Transverse colon (tissue), 4 donors: ENCODE results near the gene COMMD1. TPM values are rescaled to one million over a fixed set of nuclear protein-coding genes. Genes with fewer than 3 reads are reported as not detected.

ENCODE experiments used
- DNase-seq: peaks from one replicate; pipeline ENCODE4 v3.0.0-alpha.2; 2019
- H3K27ac ChIP-seq, 4 donors: fragments of 200-600 bp; sonication (generic); 2 replicates each; pipeline ENCODE4 v1.5.1; 2016 to 2018; ENCODE audit warnings: inconsistent platforms in 4 of 4
- H3K27me3 ChIP-seq: fragments of 200-600 bp; sonication (generic); 2 replicates; pipeline ENCODE4 v1.5.1; 2017; ENCODE audit warnings: inconsistent platforms
- H3K36me3 ChIP-seq, 4 donors: fragments of 200-600 bp; sonication (generic); 2 replicates each; pipeline ENCODE4 v1.5.1; 2017 to 2019; ENCODE audit warnings: inconsistent platforms in 4 of 4
- H3K4me1 ChIP-seq, 4 donors: fragments of 200-600 bp; sonication (generic); 2 replicates each; pipeline ENCODE4 v1.5.1; 2017 to 2020; ENCODE audit warnings: inconsistent platforms in 4 of 4
- H3K4me3 ChIP-seq, 4 donors: fragments of 200-600 bp; sonication (generic); 1 replicate in 1 of 4; 2 replicates in 3 of 4; pipeline versions ENCODE4 v1.5.1 to v1.6.1; 2017 to 2019; ENCODE audit warnings: inconsistent platforms in 4 of 4
- H3K9me3 ChIP-seq, 2 donors: fragments of 200-600 bp; sonication (generic); 2 replicates each; pipeline ENCODE4 v1.5.1; 2017 to 2019; ENCODE audit warnings: inconsistent platforms in 2 of 2
- EP300 ChIP-seq: sonication (generic); formaldehyde crosslinking; IDR thresholded peaks from one replicate; pipeline ENCODE4 v1.6.1; 2017; ENCODE audit warnings: antibody characterized with exemption, low read depth
- POLR2A ChIP-seq: fragments of 450-650 bp; IDR thresholded peaks from one replicate; pipeline ENCODE4 v1.6.1; 2016; ENCODE audit warnings: antibody characterized with exemption, mild to moderate bottlenecking, moderate library complexity
- POLR2AphosphoS5 ChIP-seq, 3 donors: sonication (generic); formaldehyde crosslinking; IDR thresholded peaks; one replicate each; pipeline ENCODE4 v1.6.1; 2016; ENCODE audit warnings: antibody characterized with exemption in 3 of 3
- WGBS, 2 donors: methylation state at CpG; one replicate each; pipeline ENCODE4 v1.1.5; 2018; ENCODE audit warnings: low coverage in 1 of 2; 5-methylcytosine and 5-hydroxymethylcytosine counted together
- in situ Hi-C, 4 donors: fragments of 200-750 bp; cut with MboI; loops; one replicate each; pipeline versions ENCODE4 v1.15.0 to v1.15.1; 2017; ENCODE audit warnings: low sequenced_read_pairs in 3 of 4, low pct_ligation_motif_present in 1 of 4, low pct_unique_long_range_greater_than_20kb in 1 of 4
- intact Hi-C: fragments of 100-400 bp; cut with DNase I; formaldehyde crosslinking; loops from one replicate; pipeline ENCODE4 v1.15.1; 2023; ENCODE audit warnings: low total_unique reads
- total RNA-seq, 4 donors: library from RNA; depleted of rRNA; stranded (reverse); fragments of >200 nt; gene quantifications; one replicate each; pipeline ENCODE4 v1.1.0, GENCODE V29; 2016
- TF ChIP-seq, protein P1 (sequence below), 5 experiments: fragments of 200-600 bp in 3 of 5; fragments of 450-650 bp in 2 of 5; sonication (generic) in 3 of 5; IDR thresholded peaks; 1 replicate in 2 of 5; 2 replicates in 3 of 5; pipeline ENCODE4 v1.5.1; 2016 to 2017; ENCODE audit warnings: antibody characterized with exemption in 5 of 5, inconsistent platforms in 3 of 5, mild to moderate bottlenecking in 2 of 5, moderate library complexity in 1 of 5

COMMD1 gene
- total RNA-seq, 4 donors from 2014 or later = 28.9 to 61.0 (median 36.8) TPM

DNA sequence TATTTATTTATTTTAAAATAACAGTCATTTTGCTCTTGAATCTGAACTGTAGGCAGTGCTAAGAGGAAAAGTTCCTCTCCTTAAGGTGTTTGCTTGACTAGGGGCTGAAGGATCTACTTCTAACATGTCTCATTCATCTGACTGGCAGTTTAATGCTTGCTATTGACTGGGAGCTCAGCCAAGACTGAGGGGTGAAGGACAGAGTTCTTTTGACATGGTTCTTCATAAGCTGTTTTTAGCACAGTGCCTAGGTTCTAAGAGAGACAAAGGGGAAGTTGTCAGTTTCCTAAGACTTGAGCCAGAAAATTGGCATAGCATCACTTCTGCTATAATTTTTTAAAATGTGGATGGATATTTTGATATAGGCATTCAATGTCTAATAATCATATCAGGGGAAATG, 73.0 kb downstream of the COMMD1 start:
- H3K27ac ChIP-seq = no peak overlapping the region
- H3K36me3 ChIP-seq = no peaks in the 10 kb centered on the region
- peaks cover 0 to 10% (median 4%) of the 10 kb centered on the region in 4 donors for H3K4me1 ChIP-seq
- H3K4me3 ChIP-seq = no peak overlapping the region
- no peaks in the 10 kb centered on the region for H3K9me3 ChIP-seq
- intact Hi-C loops (no loop called here), in situ Hi-C loops (loop anchor here in 1 of 4 donors (25.0 kb wide), 1 partner anchor 434 kb away; no protein-coding TSS in a partner anchor)
- DNase-seq = peak; percentile 37
- H3K27me3 ChIP-seq = no peaks in the 10 kb centered on the region
- TF ChIP-seq POLR2A (no peak), EP300 (no peak), POLR2AphosphoS5 (IDR thresholded peaks at IDR 0.05) (no peak)
- TF ChIP-seq, protein P1, sequence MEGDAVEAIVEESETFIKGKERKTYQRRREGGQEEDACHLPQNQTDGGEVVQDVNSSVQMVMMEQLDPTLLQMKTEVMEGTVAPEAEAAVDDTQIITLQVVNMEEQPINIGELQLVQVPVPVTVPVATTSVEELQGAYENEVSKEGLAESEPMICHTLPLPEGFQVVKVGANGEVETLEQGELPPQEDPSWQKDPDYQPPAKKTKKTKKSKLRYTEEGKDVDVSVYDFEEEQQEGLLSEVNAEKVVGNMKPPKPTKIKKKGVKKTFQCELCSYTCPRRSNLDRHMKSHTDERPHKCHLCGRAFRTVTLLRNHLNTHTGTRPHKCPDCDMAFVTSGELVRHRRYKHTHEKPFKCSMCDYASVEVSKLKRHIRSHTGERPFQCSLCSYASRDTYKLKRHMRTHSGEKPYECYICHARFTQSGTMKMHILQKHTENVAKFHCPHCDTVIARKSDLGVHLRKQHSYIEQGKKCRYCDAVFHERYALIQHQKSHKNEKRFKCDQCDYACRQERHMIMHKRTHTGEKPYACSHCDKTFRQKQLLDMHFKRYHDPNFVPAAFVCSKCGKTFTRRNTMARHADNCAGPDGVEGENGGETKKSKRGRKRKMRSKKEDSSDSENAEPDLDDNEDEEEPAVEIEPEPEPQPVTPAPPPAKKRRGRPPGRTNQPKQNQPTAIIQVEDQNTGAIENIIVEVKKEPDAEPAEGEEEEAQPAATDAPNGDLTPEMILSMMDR (IDR thresholded peaks at IDR 0.05) = no peak

DNA sequence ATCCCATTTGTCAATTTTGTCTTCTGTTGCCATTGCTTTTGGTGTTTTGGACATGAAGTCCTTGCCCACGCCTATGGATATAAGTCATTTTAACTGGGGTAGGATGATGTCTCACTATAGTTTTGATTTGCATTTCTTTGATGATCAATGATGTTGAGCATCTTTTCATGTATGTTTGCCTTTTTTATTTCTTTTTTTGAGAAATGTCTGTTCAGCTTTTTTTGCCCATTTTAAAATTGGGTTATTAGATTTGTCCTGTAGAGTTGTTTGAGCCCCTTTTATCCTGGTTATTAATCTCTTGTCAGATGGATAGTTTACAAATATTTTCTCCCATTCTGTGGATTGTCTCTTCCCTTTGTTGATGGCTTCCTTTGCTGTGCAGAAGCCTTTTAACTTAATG, 75.3 kb downstream of the COMMD1 start:
- TF ChIP-seq, protein P1 (IDR thresholded peaks at IDR 0.05) = no peak
- TF ChIP-seq POLR2AphosphoS5 (IDR thresholded peaks at IDR 0.05) (no peak), EP300 (no peak), POLR2A (no peak)
- DNase-seq = no peak

DNA sequence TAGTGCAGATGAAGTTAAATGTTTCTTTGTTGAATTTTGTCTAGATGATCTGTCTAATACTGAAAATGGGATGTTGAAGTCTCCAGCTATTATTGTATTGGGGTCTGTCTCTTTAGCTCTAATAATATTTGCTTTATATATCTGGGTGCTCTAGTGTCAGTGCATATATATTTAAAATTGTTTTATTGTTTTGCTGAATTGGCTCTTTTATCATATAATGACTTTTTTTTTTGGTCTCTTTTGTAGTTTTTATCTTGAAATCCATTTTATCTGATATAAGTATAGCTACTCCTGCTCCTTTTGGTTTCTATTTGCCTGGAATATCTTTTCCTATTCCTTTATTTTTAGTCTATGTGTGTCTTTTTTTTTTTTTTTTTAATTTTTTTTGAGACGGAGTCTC, 79.2 kb downstream of the COMMD1 start:
- in situ Hi-C loops = loop anchor here in 2 of 4 donors (5.0 to 25.0 kb wide), 2 partner anchors 428 kb away; no protein-coding TSS in a partner anchor
- H3K27me3 ChIP-seq = no peaks in the 10 kb centered on the region
- H3K4me1 ChIP-seq = no peaks in the 10 kb centered on the region
- H3K9me3 ChIP-seq = no peaks in the 10 kb centered on the region
- intact Hi-C loops = no loop called here
- TF ChIP-seq, protein P1 (IDR thresholded peaks at IDR 0.05) = no peak
- TF ChIP-seq POLR2A = no peak
- TF ChIP-seq EP300 = no peak
- TF ChIP-seq POLR2AphosphoS5 (IDR thresholded peaks at IDR 0.05) = no peak
- 100% methylated on average over 1 of the region's 1 CpG for WGBS, 2 donors
- H3K36me3 ChIP-seq = no peaks in the 10 kb centered on the region
- no peak overlapping the region for H3K27ac ChIP-seq
- no peak for DNase-seq
- H3K4me3 ChIP-seq = no peak overlapping the region

More for the DNA sequence above, 75.3 kb downstream of the COMMD1 start:
- Histone ChIP-seq H3K27ac (no peak overlapping the region), H3K4me3 (no peak overlapping the region), H3K9me3 (no peaks in the 10 kb centered on the region), H3K36me3 (no peaks in the 10 kb centered on the region), H3K4me1 (peaks cover 0 to 10% (median 4%) of the 10 kb centered on the region in 4 donors), H3K27me3 (no peaks in the 10 kb centered on the region)
- WGBS, 2 donors = 94 to 100% methylated on average over 1 of the region's 1 CpG
- intact Hi-C loops = no loop called here
- in situ Hi-C loops = loop anchor here in 1 of 4 donors (25.0 kb wide), 1 partner anchor 432 kb away; no protein-coding TSS in a partner anchor

DNA sequence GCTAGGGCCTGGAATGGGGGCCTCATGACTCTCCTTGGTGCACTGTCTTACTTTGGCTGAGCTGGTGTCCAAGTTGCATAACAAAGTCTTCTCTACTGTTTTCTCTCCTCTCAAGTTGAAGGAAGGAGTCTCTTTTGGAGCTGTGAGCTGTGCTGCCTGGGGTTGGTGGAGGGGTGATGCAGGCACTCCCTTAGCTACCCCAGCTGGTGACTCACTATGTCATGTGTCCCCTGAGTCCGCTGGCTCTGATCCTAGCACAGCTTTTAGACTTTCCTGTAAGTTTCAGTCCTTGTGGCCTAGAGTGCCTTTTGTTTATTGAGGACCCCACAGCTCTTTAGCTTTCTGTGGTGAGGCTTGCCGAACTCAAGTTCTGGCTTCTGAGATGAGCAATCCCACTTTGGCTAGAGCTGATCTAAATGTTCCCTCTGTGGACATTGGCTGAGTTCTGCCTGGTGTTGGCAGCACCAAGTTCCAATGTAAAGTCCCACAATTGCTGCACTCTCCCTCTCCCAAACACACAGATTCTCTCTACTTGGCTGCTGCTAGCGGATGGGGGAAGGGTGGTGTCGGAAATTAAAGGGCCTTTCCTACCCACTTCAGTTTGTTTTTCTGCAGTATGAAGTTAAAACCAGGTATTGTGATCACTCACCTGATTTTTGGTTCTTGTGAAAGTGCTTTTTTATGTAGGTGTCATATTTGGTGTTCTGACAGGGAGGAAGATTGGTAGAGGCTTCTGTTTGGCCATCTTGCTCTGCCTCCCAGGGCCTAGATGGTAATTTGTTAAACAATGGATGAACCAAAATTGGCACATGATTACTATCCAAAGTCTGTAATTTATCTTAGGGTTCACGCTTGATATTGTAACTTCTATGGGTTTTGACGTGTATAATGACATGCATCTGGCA, 83.2 kb downstream of the COMMD1 start:
- H3K9me3 ChIP-seq = no peaks in the 10 kb centered on the region
- H3K27ac ChIP-seq = no peak overlapping the region
- no peaks in the 10 kb centered on the region for H3K4me1 ChIP-seq
- no peaks in the 10 kb centered on the region for H3K27me3 ChIP-seq
- no peaks in the 10 kb centered on the region for H3K36me3 ChIP-seq
- intact Hi-C loops (no loop called here), in situ Hi-C loops (loop anchor here in 2 of 4 donors (5.0 to 25.0 kb wide), 2 partner anchors 424 kb away; no protein-coding TSS in a partner anchor)
- WGBS, 2 donors = 78 to 89% methylated on average over 3 to 6 of the region's 6 CpGs
- TF ChIP-seq EP300 = no peak
- TF ChIP-seq, protein P1 (IDR thresholded peaks at IDR 0.05) = no peak
- no peak for TF ChIP-seq POLR2A
- TF ChIP-seq POLR2AphosphoS5 (IDR thresholded peaks at IDR 0.05) = no peak
- H3K4me3 ChIP-seq = no peak overlapping the region
- DNase-seq = no peak
